Natural killer cell (primary cell): ENCODE measurements around the gene EXD3. TPM values are rescaled to one million over a fixed set of nuclear protein-coding genes. Genes with fewer than 3 reads are reported as not detected.

ENCODE experiments used
- ATAC-seq, 3 donors: fragments of 150-1000 bp in 2 of 3; fragments of 200-7000 bp in 1 of 3; cut with Tn5 transposase; 1 replicate in 1 of 3; 2 replicates in 2 of 3; pipeline ENCODE4 v1.10.0; 2021; ENCODE audit warnings: mild to moderate bottlenecking in 2 of 3, moderate library complexity in 2 of 3
- DNase-seq, 2 donors: peaks; one replicate each; pipeline versions ENCODE4 v3.0.0 to v3.0.0-alpha.2; 2013 to 2021; ENCODE audit warnings: mixed read lengths in 1 of 2
- H3K27ac ChIP-seq: one replicate; pipeline ENCODE4 v1.5.1; 2013; ENCODE audit warnings: mild to moderate bottlenecking, low read length
- H3K27me3 ChIP-seq: one replicate; pipeline ENCODE4 v1.6.1; 2013; ENCODE audit warnings: low read length; ENCODE audit not compliant: control insufficient read depth, insufficient read depth
- H3K36me3 ChIP-seq: one replicate; pipeline ENCODE4 v1.6.1; 2013; ENCODE audit warnings: low read length; ENCODE audit not compliant: control insufficient read depth, insufficient read depth
- H3K4me1 ChIP-seq: one replicate; pipeline ENCODE4 v1.6.1; 2013; ENCODE audit warnings: low read length; ENCODE audit not compliant: control insufficient read depth, insufficient read depth
- H3K4me3 ChIP-seq: one replicate; pipeline ENCODE4 v1.5.1; 2013; ENCODE audit warnings: low read length
- H3K9me3 ChIP-seq: one replicate; pipeline ENCODE4 v1.6.1; 2013; ENCODE audit warnings: low read length; ENCODE audit not compliant: control insufficient read depth, insufficient read depth
- H3K27ac Mint-ChIP-seq, 2 donors: one replicate each; pipeline ENCODE4 v1.8.0; 2022; ENCODE audit warnings: mild to moderate bottlenecking in 2 of 2, mixed read lengths in 2 of 2, moderate library complexity in 1 of 2
- H3K27me3 Mint-ChIP-seq, 2 donors: one replicate each; pipeline ENCODE4 v1.8.0; 2022; ENCODE audit warnings: low read depth in 2 of 2, mixed read lengths in 2 of 2
- H3K36me3 Mint-ChIP-seq: one replicate; pipeline ENCODE4 v1.8.0; 2022; ENCODE audit warnings: mixed read lengths
- H3K4me1 Mint-ChIP-seq, 2 donors: one replicate each; pipeline ENCODE4 v1.8.0; 2022; ENCODE audit warnings: mixed read lengths in 2 of 2
- H3K4me3 Mint-ChIP-seq: one replicate; pipeline ENCODE4 v1.8.0; 2022; ENCODE audit warnings: mild to moderate bottlenecking, moderate library complexity, mixed read lengths
- H3K9me3 Mint-ChIP-seq, 2 donors: one replicate each; pipeline ENCODE4 v1.8.0; 2022; ENCODE audit warnings: mixed read lengths in 2 of 2
- WGBS: methylation state at CpG from one replicate; pipeline ENCODE4 v1.1.7; 2013; ENCODE audit warnings: missing lambda C conversion rate; ENCODE audit not compliant: insufficient coverage; 5-methylcytosine and 5-hydroxymethylcytosine counted together
- intact Hi-C: fragments of 100-400 bp; cut with micrococcal nuclease; formaldehyde crosslinking; loops from one replicate; pipeline ENCODE4 v1.14.2; 2022
- total RNA-seq, 4 donors: library from RNA; stranded (reverse); fragments of 120-200 nt in 1 of 4; gene quantifications; one replicate each; pipeline versions ENCODE4 v1.2.3 to v1.2.4, GENCODE V29; 2013 to 2022
- TF ChIP-seq, protein P1 (sequence below): fragments of 200-600 bp; IDR thresholded peaks from one replicate; pipeline ENCODE4 v1.8.0; 2022; ENCODE audit warnings: antibody characterized with exemption

The EXD3 gene
- total RNA-seq, 3 donors from 2014 or later (not counting 1 experiment from before 2014, with no cell fraction given) = 28.0 to 35.3 (median 29.6) TPM

DNA sequence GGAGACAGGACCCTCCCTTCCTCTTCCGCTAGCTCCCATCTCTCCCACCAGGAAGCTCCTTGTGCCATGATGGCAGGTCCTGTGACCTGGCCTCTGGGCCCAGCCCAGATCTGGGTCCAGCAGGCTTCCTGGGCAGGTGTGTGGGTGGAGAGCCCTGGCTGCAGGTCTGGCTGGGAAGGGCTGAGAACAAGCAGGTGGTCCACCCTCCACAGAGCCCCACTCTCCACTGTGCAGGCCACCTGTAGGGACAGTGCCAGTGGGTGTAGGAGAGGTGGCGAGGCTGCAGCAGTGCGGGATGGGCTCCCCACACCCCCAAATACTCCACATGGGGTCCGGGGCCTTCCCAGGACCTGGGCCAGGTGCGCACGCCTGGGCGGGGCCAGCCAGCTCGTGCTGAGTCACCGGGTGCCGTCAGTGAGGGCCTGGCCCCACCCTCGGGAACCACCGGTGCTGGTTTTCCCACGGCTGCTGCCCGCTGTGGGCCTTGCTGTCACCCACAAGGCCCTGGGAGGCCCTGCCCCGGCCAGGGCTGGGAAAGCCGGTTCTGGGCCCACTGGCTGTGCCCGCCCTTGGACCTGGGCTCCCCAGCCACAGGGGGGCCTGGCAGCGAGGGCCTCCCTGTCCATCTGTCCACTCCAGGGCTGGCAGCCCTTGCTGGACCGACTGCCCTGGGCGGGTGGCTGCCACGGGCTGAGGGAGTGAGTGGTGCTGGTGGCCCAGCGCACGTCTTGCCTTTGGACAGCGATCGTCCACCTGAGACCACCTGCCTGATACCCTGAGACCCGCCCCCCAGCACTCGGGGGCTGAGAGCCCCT lies 111.6 kb downstream of the EXD3 start:
- DNase-seq (peak in 1 of 2 donors; percentile 49), ATAC-seq (no peak)
- no peaks in the 10 kb centered on the region for H3K36me3 ChIP-seq
- peaks cover 19% of the 10 kb centered on the region for H3K4me1 ChIP-seq
- 81% methylated on average over 27 of the region's 27 CpGs for WGBS
- Mint-ChIP-seq H3K4me3 (no peak overlapping the region), H3K36me3 (no peaks in the 10 kb centered on the region), H3K27me3 (no peaks in the 10 kb centered on the region), H3K27ac (no peak overlapping the region), H3K9me3 (no peaks in the 10 kb centered on the region), H3K4me1 (peaks cover 0 to 5% of the 10 kb centered on the region in 2 donors)
- H3K4me3 ChIP-seq = no peak overlapping the region
- no peaks in the 10 kb centered on the region for H3K9me3 ChIP-seq
- intact Hi-C loops = no loop called here
- H3K27ac ChIP-seq = no peak overlapping the region
- H3K27me3 ChIP-seq = peaks cover under 1% of the 10 kb centered on the region
- TF ChIP-seq, protein P1, sequence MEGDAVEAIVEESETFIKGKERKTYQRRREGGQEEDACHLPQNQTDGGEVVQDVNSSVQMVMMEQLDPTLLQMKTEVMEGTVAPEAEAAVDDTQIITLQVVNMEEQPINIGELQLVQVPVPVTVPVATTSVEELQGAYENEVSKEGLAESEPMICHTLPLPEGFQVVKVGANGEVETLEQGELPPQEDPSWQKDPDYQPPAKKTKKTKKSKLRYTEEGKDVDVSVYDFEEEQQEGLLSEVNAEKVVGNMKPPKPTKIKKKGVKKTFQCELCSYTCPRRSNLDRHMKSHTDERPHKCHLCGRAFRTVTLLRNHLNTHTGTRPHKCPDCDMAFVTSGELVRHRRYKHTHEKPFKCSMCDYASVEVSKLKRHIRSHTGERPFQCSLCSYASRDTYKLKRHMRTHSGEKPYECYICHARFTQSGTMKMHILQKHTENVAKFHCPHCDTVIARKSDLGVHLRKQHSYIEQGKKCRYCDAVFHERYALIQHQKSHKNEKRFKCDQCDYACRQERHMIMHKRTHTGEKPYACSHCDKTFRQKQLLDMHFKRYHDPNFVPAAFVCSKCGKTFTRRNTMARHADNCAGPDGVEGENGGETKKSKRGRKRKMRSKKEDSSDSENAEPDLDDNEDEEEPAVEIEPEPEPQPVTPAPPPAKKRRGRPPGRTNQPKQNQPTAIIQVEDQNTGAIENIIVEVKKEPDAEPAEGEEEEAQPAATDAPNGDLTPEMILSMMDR = no peak

GRCh38 chr9:137310189-137311052 lies 112.5 kb downstream of the EXD3 start:
- WGBS = 86% methylated on average over 20 of the region's 20 CpGs
- Mint-ChIP-seq H3K36me3 (no peaks in the 10 kb centered on the region), H3K27me3 (no peaks in the 10 kb centered on the region), H3K4me1 (peaks cover 0 to 9% of the 10 kb centered on the region in 2 donors), H3K9me3 (no peaks in the 10 kb centered on the region), H3K4me3 (no peak overlapping the region), H3K27ac (no peak overlapping the region)
- TF ChIP-seq, protein P1 = no peak
- Histone ChIP-seq H3K4me3 (no peak overlapping the region), H3K36me3 (no peaks in the 10 kb centered on the region), H3K27ac (no peak overlapping the region), H3K9me3 (no peaks in the 10 kb centered on the region), H3K4me1 (peaks cover 23% of the 10 kb centered on the region), H3K27me3 (no peaks in the 10 kb centered on the region)
- no peak for ATAC-seq
- intact Hi-C loops = no loop called here
- no peak for DNase-seq

GRCh38 chr9:137309368-137310188 lies 113.4 kb downstream of the EXD3 start:
- no peaks in the 10 kb centered on the region for H3K36me3 Mint-ChIP-seq
- no peak for ATAC-seq
- no peak overlapping the region for H3K4me3 ChIP-seq
- peaks cover 30% of the 10 kb centered on the region for H3K4me1 ChIP-seq
- peaks cover 0 to 16% of the 10 kb centered on the region in 2 donors for H3K4me1 Mint-ChIP-seq
- no peaks in the 10 kb centered on the region for H3K9me3 ChIP-seq
- H3K36me3 ChIP-seq = no peaks in the 10 kb centered on the region
- DNase-seq = no peak
- no peaks in the 10 kb centered on the region for H3K9me3 Mint-ChIP-seq
- H3K27me3 ChIP-seq = no peaks in the 10 kb centered on the region
- H3K4me3 Mint-ChIP-seq = no peak overlapping the region
- 83% methylated on average over 15 of the region's 15 CpGs for WGBS
- H3K27ac ChIP-seq = no peak overlapping the region
- TF ChIP-seq, protein P1 = no peak
- no peak overlapping the region for H3K27ac Mint-ChIP-seq
- H3K27me3 Mint-ChIP-seq = no peaks in the 10 kb centered on the region
- intact Hi-C loops = no loop called here
